Measurements from ENCODE around the gene NEUROD1. TPM values are rescaled to one million over a fixed set of nuclear protein-coding genes. Genes with fewer than 3 reads are reported as not detected.

Gene NEUROD1
- total RNA-seq, 1 donor from 2014 or later, result not detected

- peaks cover 14% of the 10 kb centered on the region for H4K20me1 ChIP-seq (ENCODE audit: low read depth)
- H3K27ac Mint-ChIP-seq, result no peak overlapping the region
- H3K27ac ChIP-seq, result no peak overlapping the region
- no peaks in the 10 kb centered on the region for H3K9me3 Mint-ChIP-seq
- peaks cover 22% of the 10 kb centered on the region for H3F3A ChIP-seq (ENCODE audit: low read depth)
- peaks cover 37% of the 10 kb centered on the region for H3K27me3 Mint-ChIP-seq (ENCODE audit: insufficient read depth, low read depth)
- no peak overlapping the region for H2AFZ ChIP-seq (replicated peaks)
- H3K36me3 ChIP-seq, result no peaks in the 10 kb centered on the region
- H3K9ac ChIP-seq, result no peak overlapping the region
- no peaks in the 10 kb centered on the region for H3K79me2 ChIP-seq (ENCODE audit: low read depth)
- no peak overlapping the region for H3K4me3 Mint-ChIP-seq
- H3K4me3 ChIP-seq, result no peak overlapping the region
- no peaks in the 10 kb centered on the region for H3K9me3 ChIP-seq (ENCODE audit: low read depth)
- H3K4me1 Mint-ChIP-seq, result no peaks in the 10 kb centered on the region
- H3K4me1 ChIP-seq, result peaks cover 14% of the 10 kb centered on the region
- TF ChIP-seq EZH2phosphoT487 (IDR thresholded peaks at IDR 0.05) (no peak), CTCF (IDR thresholded peaks at IDR 0.05) (no peak), EZH2 (IDR thresholded peaks at IDR 0.05) (no peak)
- H3K27me3 ChIP-seq, result peaks cover 81% of the 10 kb centered on the region
- no peak for DNase-seq (ENCODE audit: low spot score)
- H3K4me2 ChIP-seq, result no peak overlapping the region
- H3K36me3 Mint-ChIP-seq, result no peaks in the 10 kb centered on the region
Measured at GRCh38 chr2:181660181-181660580, 20.1 kb downstream of the NEUROD1 start.

DNA sequence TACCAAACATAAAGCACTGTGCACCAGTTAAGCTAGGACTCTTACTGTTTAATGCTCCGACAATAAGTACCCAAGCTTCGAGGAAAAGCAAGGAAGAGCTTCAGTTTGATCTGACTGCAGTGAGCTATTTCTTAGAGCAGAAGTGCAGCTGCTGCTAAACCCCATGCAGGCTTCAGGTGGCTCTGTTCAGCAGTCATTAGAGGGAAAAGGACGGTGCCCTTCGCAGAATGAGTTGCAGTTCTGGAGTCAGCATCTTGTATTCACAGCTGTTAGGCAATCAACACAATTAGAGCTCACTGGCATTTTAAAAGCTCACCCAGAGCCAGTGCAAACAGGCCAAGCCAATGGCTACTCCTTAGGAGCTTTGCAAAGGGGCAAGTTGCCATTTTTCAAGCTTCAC, 21.9 kb downstream of the NEUROD1 start:
- DNase-seq (ENCODE audit: low spot score), result peak; percentile 51
- Histone ChIP-seq H3K9me3 (ENCODE audit: low read depth) (no peaks in the 10 kb centered on the region), H4K20me1 (ENCODE audit: low read depth) (peaks cover 14% of the 10 kb centered on the region), H3K79me2 (ENCODE audit: low read depth) (no peaks in the 10 kb centered on the region), H3K27ac (no peak overlapping the region), H3K36me3 (no peaks in the 10 kb centered on the region), H3K4me2 (no peak overlapping the region), H3K9ac (no peak overlapping the region), H3K27me3 (peaks cover 98% of the 10 kb centered on the region), H2AFZ (replicated peaks) (no peak overlapping the region), H3K4me1 (peaks cover 14% of the 10 kb centered on the region), H3K4me3 (no peak overlapping the region), H3F3A (ENCODE audit: low read depth) (peaks cover 22% of the 10 kb centered on the region)
- Mint-ChIP-seq H3K27me3 (ENCODE audit: insufficient read depth, low read depth) (peaks cover 39% of the 10 kb centered on the region), H3K9me3 (no peaks in the 10 kb centered on the region), H3K4me1 (no peaks in the 10 kb centered on the region), H3K27ac (no peak overlapping the region), H3K4me3 (no peak overlapping the region), H3K36me3 (no peaks in the 10 kb centered on the region)
- TF ChIP-seq CTCF (IDR thresholded peaks at IDR 0.05) (no peak), EZH2 (IDR thresholded peaks at IDR 0.05) (peak; percentile 44), EZH2phosphoT487 (IDR thresholded peaks at IDR 0.05) (no peak)

DNA sequence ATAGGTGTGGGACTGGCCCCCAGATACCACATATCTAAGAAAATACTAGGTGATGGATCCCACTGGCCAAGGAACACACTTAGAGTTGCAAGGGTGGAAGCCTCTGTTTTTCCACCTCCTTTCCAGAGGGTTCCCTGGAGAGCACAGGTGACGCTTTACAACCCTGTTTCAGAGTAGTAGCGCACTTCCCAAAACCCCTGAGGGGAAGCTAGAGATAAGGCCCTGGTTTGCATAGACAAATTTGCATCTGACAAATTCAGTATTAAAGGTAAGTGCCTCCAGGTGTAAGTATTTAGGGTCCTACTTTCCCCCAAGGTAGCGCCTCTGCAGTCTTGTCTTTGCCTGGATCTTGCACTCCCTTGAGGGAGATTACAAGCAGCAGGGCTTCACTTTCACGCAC, 22.9 kb downstream of the NEUROD1 start:
- Mint-ChIP-seq H3K27me3 (ENCODE audit: insufficient read depth, low read depth) (peaks cover 39% of the 10 kb centered on the region), H3K9me3 (no peaks in the 10 kb centered on the region), H3K36me3 (no peaks in the 10 kb centered on the region), H3K27ac (no peak overlapping the region), H3K4me1 (no peaks in the 10 kb centered on the region), H3K4me3 (peak overlapping the region; percentile 85)
- no peak for DNase-seq (ENCODE audit: low spot score)
- no peaks in the 10 kb centered on the region for H3K79me2 ChIP-seq (ENCODE audit: low read depth)
- H3K27me3 ChIP-seq, result peaks cover 100% of the 10 kb centered on the region
- H3K4me3 ChIP-seq, result peak overlapping the region; percentile 66
- peaks cover 14% of the 10 kb centered on the region for H4K20me1 ChIP-seq (ENCODE audit: low read depth)
- H3K4me1 ChIP-seq, result peaks cover 14% of the 10 kb centered on the region
- H3K27ac ChIP-seq, result no peak overlapping the region
- no peaks in the 10 kb centered on the region for H3K9me3 ChIP-seq (ENCODE audit: low read depth)
- peak overlapping the region; percentile 90 for H3K4me2 ChIP-seq
- no peak overlapping the region for H3K9ac ChIP-seq
- no peak for TF ChIP-seq EZH2phosphoT487 (IDR thresholded peaks at IDR 0.05)
- TF ChIP-seq CTCF (IDR thresholded peaks at IDR 0.05), result no peak
- no peak for TF ChIP-seq EZH2 (IDR thresholded peaks at IDR 0.05)
- H2AFZ ChIP-seq (replicated peaks), result peak overlapping the region; percentile 92
- H3K36me3 ChIP-seq, result no peaks in the 10 kb centered on the region
- peaks cover 22% of the 10 kb centered on the region for H3F3A ChIP-seq (ENCODE audit: low read depth)

Measured in neural progenitor cell (in vitro differentiated cells).